Measurements from ENCODE around the gene ATN1. TPM values are rescaled to one million over a fixed set of nuclear protein-coding genes. Genes with fewer than 3 reads are reported as not detected.
"Not testable (repeated sequence)": the region's sequence is repeated elsewhere in the genome, so short reads cannot be mapped to it uniquely, and the experiment has no call there.

The ATN1 gene
- total RNA-seq, 2 experiments from 2014 or later: 0.98 to 6.7 TPM

GRCh38 chr12:6904280-6905276 is 23.2 kb upstream of the ATN1 start, which contains the start of gene LRRC23:
Gene LRRC23, plus strand, starts transcription at chr12:6904822. Its CDS starts 812 bp downstream, at chr12:6905634.
- TF ChIP-seq, protein P1, sequence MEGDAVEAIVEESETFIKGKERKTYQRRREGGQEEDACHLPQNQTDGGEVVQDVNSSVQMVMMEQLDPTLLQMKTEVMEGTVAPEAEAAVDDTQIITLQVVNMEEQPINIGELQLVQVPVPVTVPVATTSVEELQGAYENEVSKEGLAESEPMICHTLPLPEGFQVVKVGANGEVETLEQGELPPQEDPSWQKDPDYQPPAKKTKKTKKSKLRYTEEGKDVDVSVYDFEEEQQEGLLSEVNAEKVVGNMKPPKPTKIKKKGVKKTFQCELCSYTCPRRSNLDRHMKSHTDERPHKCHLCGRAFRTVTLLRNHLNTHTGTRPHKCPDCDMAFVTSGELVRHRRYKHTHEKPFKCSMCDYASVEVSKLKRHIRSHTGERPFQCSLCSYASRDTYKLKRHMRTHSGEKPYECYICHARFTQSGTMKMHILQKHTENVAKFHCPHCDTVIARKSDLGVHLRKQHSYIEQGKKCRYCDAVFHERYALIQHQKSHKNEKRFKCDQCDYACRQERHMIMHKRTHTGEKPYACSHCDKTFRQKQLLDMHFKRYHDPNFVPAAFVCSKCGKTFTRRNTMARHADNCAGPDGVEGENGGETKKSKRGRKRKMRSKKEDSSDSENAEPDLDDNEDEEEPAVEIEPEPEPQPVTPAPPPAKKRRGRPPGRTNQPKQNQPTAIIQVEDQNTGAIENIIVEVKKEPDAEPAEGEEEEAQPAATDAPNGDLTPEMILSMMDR (conservative IDR thresholded peaks at IDR 0.05; ENCODE audit: low read length): no peak
- no peak for TF ChIP-seq EZH2phosphoT487 (IDR thresholded peaks at IDR 0.05; ENCODE audit: borderline replicate concordance, low read depth, low read length)
- H4K20me1 ChIP-seq (ENCODE audit: insufficient read depth, low read length): no peaks in the 10 kb centered on the region
- ChIA-PET CTCF (ENCODE audit: unreplicated experiment) (no interaction called here), POLR2A (interaction anchor here (0.6 to 2.8 kb wide), 8 partner anchors 9 to 65 kb away, joined by 3 to 13 read pairs (median 4); partner anchors contain the start of genes C12orf57, CDCA3, ENO2 and GNB3)
- BruUV-seq (replicated peaks): no TSS peak
- no peaks in the 10 kb centered on the region for H3K9me3 ChIP-seq (ENCODE audit: low read length)
- H3K36me3 ChIP-seq (ENCODE audit: insufficient read depth, low read length): peaks cover 8% of the 10 kb centered on the region; the same call in 1 of the 2 replicates
- H2AFZ ChIP-seq (ENCODE audit: low read length): peak within 1 kb of the TSS; percentile 80
- H3K27ac ChIP-seq (ENCODE audit: low read depth, low read length, poor library complexity, severe bottlenecking): no peak within 1 kb of the TSS
- H3K9me2 ChIP-seq (ENCODE audit: insufficient read depth, low read length): no peaks in the 10 kb centered on the region
- intact Hi-C loops (cut with micrococcal nuclease; ENCODE audit: unreplicated experiment): no loop called here
- H3K79me2 ChIP-seq (ENCODE audit: insufficient read depth, low read depth, low read length): no peaks in the 10 kb centered on the region
- H3K4me1 ChIP-seq (ENCODE audit: insufficient read depth, low read length, poor library complexity, severe bottlenecking): peaks cover 18% of the 10 kb centered on the region
- peak within 1 kb of the TSS; percentile 97 for H3K4me2 ChIP-seq (ENCODE audit: low read length)
- H3K4me3 ChIP-seq (ENCODE audit: low read depth, low read length, poor library complexity, severe bottlenecking): peak within 1 kb of the TSS; percentile 81
- DNase-seq (ENCODE audit: low spot score): peak; percentile 95

DNA sequence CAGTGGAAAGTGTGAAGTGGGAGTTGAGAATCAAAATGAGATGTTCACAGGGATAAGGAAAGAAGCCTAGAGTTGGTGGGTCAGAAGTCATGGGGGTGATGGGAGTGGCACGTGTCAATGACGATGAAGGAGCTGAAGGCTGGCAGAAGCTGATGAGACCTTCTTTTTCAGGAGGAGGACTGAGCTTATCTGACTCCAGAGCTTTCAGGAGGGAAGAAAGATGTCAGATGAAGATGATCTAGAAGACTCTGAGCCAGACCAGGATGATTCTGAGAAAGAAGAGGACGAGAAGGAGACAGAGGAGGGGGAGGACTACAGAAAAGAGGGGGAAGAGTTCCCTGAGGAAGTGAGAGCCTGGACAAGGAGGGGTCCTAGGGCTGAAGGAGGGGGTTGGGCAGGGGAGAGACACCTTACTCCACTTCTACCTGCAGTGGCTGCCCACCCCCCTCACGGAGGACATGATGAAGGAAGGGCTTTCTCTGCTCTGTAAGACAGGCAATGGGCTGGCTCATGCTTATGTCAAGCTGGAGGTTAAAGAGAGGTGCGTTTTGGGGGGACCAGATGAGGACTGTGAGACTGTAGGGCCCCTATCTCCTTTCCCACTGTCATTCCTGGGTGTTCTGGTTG is 22.2 kb upstream of the ATN1 start:
- POLR2A ChIA-PET: interaction anchor here (0.5 to 2.8 kb wide), 6 partner anchors 8 to 54 kb away, joined by 3 to 13 read pairs (median 4); partner anchors contain the start of genes C12orf57, CDCA3, ENO2 and RNU7-1

GRCh38 chr12:6908141-6908540 is 19.6 kb upstream of the ATN1 start:
- H3K36me3 ChIP-seq (ENCODE audit: insufficient read depth, low read length); H3K9me2 ChIP-seq (ENCODE audit: insufficient read depth, low read length); H2AFZ ChIP-seq (ENCODE audit: low read length); CTCF ChIA-PET (ENCODE audit: unreplicated experiment); H3K4me3 ChIP-seq (ENCODE audit: low read depth, low read length, poor library complexity, severe bottlenecking); H3K27ac ChIP-seq (ENCODE audit: low read depth, low read length, poor library complexity, severe bottlenecking); BruUV-seq (replicated peaks); intact Hi-C loops (cut with micrococcal nuclease; ENCODE audit: unreplicated experiment); H3K79me2 ChIP-seq (ENCODE audit: insufficient read depth, low read depth, low read length); H3K4me2 ChIP-seq (ENCODE audit: low read length); DNase-seq (ENCODE audit: low spot score); H4K20me1 ChIP-seq (ENCODE audit: insufficient read depth, low read length); H3K9me3 ChIP-seq (ENCODE audit: low read length): not testable (repeated sequence)
- peaks cover 20% of the 10 kb centered on the region for H3K4me1 ChIP-seq (ENCODE audit: insufficient read depth, low read length, poor library complexity, severe bottlenecking)
- POLR2A ChIA-PET: interaction anchor here (0.6 to 1.5 kb wide), 7 partner anchors 8 to 1448 kb away, joined by 3 to 5 read pairs (median 3); no protein-coding TSS in a partner anchor

More for the DNA sequence above, 22.2 kb upstream of the ATN1 start:
- Histone ChIP-seq H3K27ac (ENCODE audit: low read depth, low read length, poor library complexity, severe bottlenecking) (no peak overlapping the region), H3K36me3 (ENCODE audit: insufficient read depth, low read length) (peaks cover 8% of the 10 kb centered on the region; the same call in 1 of the 2 replicates), H3K79me2 (ENCODE audit: insufficient read depth, low read depth, low read length) (no peaks in the 10 kb centered on the region), H4K20me1 (ENCODE audit: insufficient read depth, low read length) (no peaks in the 10 kb centered on the region), H3K9me3 (ENCODE audit: low read length) (no peaks in the 10 kb centered on the region), H3K4me1 (ENCODE audit: insufficient read depth, low read length, poor library complexity, severe bottlenecking) (peaks cover 18% of the 10 kb centered on the region), H3K9me2 (ENCODE audit: insufficient read depth, low read length) (no peaks in the 10 kb centered on the region), H3K4me2 (ENCODE audit: low read length) (peak overlapping the region; percentile 97), H3K4me3 (ENCODE audit: low read depth, low read length, poor library complexity, severe bottlenecking) (peak overlapping the region; percentile 81), H2AFZ (ENCODE audit: low read length) (no peak overlapping the region)
- no peak for TF ChIP-seq EZH2phosphoT487 (IDR thresholded peaks at IDR 0.05; ENCODE audit: borderline replicate concordance, low read depth, low read length)
- TF ChIP-seq, protein P1 (conservative IDR thresholded peaks at IDR 0.05; ENCODE audit: low read length): no peak
- no TSS peak for BruUV-seq (replicated peaks)
- intact Hi-C loops (cut with micrococcal nuclease; ENCODE audit: unreplicated experiment): no loop called here
- CTCF ChIA-PET (ENCODE audit: unreplicated experiment): interaction anchor here (0.6 to 0.7 kb wide), 2 partner anchors 15 to 300 kb away, joined by 3 to 4 read pairs; no protein-coding TSS in a partner anchor
- no peak for DNase-seq (ENCODE audit: low spot score)

Measured in OCI-LY7 (cell line).